Stimulated activated CD8-positive, alpha-beta memory T cell treated with anti-CD3 and anti-CD28 coated beads, Interleukin-7, amount 100 ng/mL, for 1 hour (primary cell): ENCODE measurements around the gene DCPS.
"Not testable (repeated sequence)": the region's sequence is repeated elsewhere in the genome, so short reads cannot be mapped to it uniquely, and the experiment has no call there.

Experiments used
- DNase-seq, 2 donors: peaks; one replicate each; pipeline ENCODE4 v3.0.0-alpha.2; 2020; ENCODE audit warnings: low read depth in 2 of 2

DCPS gene

GRCh38 chr11:126288237-126288636 is 15.6 kb upstream of the DCPS start:
- DNase-seq, result no peak

- no peak for DNase-seq
These were observed 13.0 kb upstream of the DCPS start for GRCh38 chr11:126290887-126291286.

GRCh38 chr11:126293726-126294125 is 10.1 kb upstream of the DCPS start:
- no peak for DNase-seq

- DNase-seq, result no peak
These were observed 6.9 kb upstream of the DCPS start for GRCh38 chr11:126297004-126297403.

- DNase-seq, result no peak
These were observed 706 bp downstream of the DCPS start for GRCh38 chr11:126304457-126305075.

GRCh38 chr11:126305699-126306098 is 1.8 kb downstream of the DCPS start:
- no peak for DNase-seq

- no peak for DNase-seq
These were observed 3.8 kb downstream of the DCPS start for GRCh38 chr11:126307706-126308105.

- DNase-seq, result no peak
These were observed 4.4 kb downstream of the DCPS start for GRCh38 chr11:126308271-126308671.

GRCh38 chr11:126308771-126309170 is 4.9 kb downstream of the DCPS start:
- not testable (repeated sequence) for DNase-seq

- peak in 1 of 2 donors; percentile 36 for DNase-seq
These were observed 6.5 kb downstream of the DCPS start for GRCh38 chr11:126310200-126310991.

GRCh38 chr11:126310992-126311310 is 7.1 kb downstream of the DCPS start:
- DNase-seq, result no peak

GRCh38 chr11:126311401-126312291 is 7.8 kb downstream of the DCPS start:
- no peak for DNase-seq

- no peak for DNase-seq
These were observed 9.1 kb downstream of the DCPS start for GRCh38 chr11:126312961-126313360.

GRCh38 chr11:126313826-126314225 is 10.0 kb downstream of the DCPS start:
- DNase-seq, result no peak

GRCh38 chr11:126317432-126317755 is 13.5 kb downstream of the DCPS start:
- DNase-seq, result no peak

- DNase-seq, result no peak
These were observed 14.1 kb downstream of the DCPS start for GRCh38 chr11:126317756-126318573.

- DNase-seq, result no peak
These were observed 14.9 kb downstream of the DCPS start for GRCh38 chr11:126318574-126319373.

- DNase-seq, result no peak
These were observed 15.5 kb downstream of the DCPS start for GRCh38 chr11:126319374-126319740.

GRCh38 chr11:126322996-126323395 is 19.1 kb downstream of the DCPS start:
- no peak for DNase-seq

GRCh38 chr11:126327281-126328000 is 23.6 kb downstream of the DCPS start:
- no peak for DNase-seq
